Epithelial cell of proximal tubule (primary cell): ENCODE results near the gene TSPAN31. TPM values are rescaled to one million over a fixed set of nuclear protein-coding genes. Genes with fewer than 3 reads are reported as not detected.
"Not testable (repeated sequence)": the region's sequence is repeated elsewhere in the genome, so short reads cannot be mapped to it uniquely, and the experiment has no call there.

Experiments
- DNase-seq: peaks from one replicate; pipeline ENCODE4 v3.0.0-alpha.2; 2011; ENCODE audit warnings: low read depth
- H3K4me3 ChIP-seq: 2 replicates; pipeline ENCODE4 v1.5.1; 2011; ENCODE audit warnings: low read depth, mild to moderate bottlenecking, low read length
- total RNA-seq: library from RNA; depleted of rRNA; stranded (reverse); fragments of >200 nt; gene quantifications from 2 replicates; pipeline ENCODE4 v1.2.3, GENCODE V29; 2015
- TF ChIP-seq, protein P1 (sequence below): conservative IDR thresholded peaks from 2 replicates; pipeline ENCODE4 v1.5.1; 2012; ENCODE audit warnings: low read depth, mild to moderate bottlenecking, low read length

The TSPAN31 gene
- total RNA-seq, 1 donor from 2014 or later = 40.4 TPM

- H3K4me3 ChIP-seq = no peak overlapping the region
- DNase-seq = no peak
- TF ChIP-seq, protein P1, sequence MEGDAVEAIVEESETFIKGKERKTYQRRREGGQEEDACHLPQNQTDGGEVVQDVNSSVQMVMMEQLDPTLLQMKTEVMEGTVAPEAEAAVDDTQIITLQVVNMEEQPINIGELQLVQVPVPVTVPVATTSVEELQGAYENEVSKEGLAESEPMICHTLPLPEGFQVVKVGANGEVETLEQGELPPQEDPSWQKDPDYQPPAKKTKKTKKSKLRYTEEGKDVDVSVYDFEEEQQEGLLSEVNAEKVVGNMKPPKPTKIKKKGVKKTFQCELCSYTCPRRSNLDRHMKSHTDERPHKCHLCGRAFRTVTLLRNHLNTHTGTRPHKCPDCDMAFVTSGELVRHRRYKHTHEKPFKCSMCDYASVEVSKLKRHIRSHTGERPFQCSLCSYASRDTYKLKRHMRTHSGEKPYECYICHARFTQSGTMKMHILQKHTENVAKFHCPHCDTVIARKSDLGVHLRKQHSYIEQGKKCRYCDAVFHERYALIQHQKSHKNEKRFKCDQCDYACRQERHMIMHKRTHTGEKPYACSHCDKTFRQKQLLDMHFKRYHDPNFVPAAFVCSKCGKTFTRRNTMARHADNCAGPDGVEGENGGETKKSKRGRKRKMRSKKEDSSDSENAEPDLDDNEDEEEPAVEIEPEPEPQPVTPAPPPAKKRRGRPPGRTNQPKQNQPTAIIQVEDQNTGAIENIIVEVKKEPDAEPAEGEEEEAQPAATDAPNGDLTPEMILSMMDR = no peak
These were observed 26.8 kb upstream of the TSPAN31 start for GRCh38 chr12:57717846-57718640.

DNA sequence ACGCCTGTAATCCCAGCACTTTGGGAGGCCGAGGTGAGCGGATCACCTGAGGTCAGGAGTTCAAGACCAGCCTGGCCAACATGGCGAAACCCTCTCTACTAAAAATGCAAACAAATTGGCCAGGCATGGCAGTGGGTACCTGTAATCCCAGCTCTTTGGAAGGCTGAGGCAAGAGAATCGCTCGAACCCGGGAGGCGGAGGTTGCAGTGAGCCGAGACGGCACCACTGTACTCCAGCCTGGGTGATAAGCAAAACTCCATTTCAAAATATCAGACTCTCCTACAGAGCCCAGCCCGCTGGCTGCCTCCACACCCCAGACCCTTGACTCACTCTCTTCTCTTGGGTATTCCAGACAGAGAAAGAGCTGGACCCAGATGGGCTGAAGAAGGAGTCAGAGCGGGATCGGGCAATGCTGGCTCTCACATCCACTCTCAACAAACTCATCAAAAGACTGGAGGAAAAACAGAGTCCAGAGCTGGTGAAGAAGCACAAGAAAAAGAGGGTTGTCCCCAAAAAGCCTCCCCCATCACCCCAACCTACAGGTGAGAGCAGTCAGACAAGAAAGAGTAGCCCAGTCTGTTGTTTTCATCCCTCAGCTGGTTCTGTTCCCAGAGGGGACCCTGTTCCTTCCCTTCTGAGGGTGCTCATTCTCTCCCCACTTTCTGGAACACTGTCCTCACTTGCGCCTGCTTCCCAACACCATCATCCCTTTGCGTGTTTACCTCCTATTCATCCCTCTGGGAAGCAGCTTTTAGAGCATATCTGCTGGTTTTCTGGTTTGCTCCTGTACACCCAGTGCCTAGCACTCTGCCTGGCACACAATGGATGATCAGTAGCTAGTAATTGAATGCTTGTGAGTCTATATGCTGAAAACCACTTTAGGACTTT is 26.0 kb upstream of the TSPAN31 start:
- no peak overlapping the region for H3K4me3 ChIP-seq
- TF ChIP-seq, protein P1 = no peak
- no peak for DNase-seq

- no peak overlapping the region for H3K4me3 ChIP-seq
- TF ChIP-seq, protein P1 = no peak
- no peak for DNase-seq
These were observed 24.8 kb upstream of the TSPAN31 start for GRCh38 chr12:57719777-57720605.

- TF ChIP-seq, protein P1 = no peak
- no peak overlapping the region for H3K4me3 ChIP-seq
These were observed 23.9 kb upstream of the TSPAN31 start for GRCh38 chr12:57720606-57721595.

DNA sequence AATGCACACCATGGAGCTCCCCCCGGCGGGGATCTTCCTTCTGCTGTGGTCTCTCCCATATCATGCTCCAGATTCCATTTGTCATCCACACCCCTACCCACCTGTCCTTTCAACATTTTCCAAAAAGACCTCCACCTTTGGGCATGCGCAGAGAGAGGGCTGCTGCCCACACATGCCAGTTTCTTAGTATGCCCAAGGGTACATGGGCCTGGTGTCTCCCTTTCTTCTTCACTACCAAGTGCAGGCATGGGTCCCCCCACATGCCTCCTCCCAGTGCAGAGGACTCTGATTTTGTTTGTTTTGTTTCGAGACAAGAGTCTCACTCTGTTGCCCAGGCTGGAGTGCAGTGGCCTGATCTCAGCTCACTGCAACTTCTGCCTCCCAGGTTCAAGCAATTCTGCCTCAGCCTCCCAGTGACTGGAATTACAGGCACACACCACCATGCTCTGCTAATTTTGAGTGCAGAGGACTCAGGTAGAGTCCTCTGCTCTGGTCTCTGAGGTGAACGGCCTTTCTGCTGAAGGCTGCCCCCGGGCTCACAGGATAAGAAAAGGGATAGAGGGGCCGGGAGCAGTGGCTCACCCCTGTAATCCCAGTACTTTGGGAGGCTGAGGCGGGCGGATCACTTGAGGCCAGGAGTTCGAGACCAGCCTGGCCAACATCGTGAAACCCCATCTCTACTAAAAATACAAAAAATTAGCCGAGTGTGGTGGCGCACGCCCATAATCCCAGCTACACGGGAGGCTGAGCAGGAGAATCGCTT is 22.8 kb upstream of the TSPAN31 start:
- H3K4me3 ChIP-seq, DNase-seq: not testable (repeated sequence)

More at GRCh38 chr12:57720606-57721595, 23.9 kb upstream of the TSPAN31 start:
- DNase-seq = no peak

DNA sequence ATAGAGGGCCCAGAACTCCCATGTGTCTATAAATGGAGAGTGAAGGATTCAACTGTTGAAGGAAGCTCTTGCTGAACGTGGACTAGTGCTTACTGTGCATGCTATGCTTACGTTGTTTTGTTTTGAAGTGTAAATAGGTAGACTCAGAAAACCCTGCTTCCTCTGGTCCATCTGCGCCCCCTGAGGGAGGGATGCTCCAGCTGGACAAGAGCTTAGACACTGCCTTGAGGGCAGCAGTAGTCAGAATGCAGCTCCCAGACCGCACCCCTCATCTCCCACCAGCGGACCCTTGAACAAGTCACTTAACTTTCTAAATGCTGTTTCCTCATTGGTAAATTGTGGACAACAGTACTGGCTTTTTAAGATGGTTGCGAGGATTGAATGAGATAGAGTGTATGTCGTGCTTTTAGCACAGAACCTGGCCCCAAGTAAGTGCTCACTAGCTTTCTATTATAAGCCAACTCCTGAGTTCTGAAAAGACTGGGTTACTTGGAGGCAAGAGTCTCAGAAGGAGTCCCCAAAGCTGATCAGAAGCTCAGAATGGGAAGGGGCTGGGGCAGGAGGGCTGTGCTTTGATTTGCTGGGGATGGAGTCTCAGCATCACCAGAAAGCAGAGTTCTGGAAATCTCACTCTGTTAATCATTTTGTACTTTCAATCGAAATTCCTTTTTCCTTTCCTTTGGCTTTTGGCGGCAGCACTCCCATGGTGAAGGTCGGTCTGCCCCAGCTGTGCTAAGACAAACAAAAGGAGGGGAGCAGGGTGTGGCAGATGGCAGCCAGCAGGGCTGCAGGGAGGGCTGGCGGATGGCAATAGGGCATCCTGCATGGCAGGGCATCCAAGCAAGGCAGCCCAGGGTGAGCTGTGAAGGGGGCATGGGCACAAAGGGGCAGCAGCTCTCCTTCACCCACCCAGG is 21.9 kb upstream of the TSPAN31 start:
- no peak overlapping the region for H3K4me3 ChIP-seq
- no peak for DNase-seq
- TF ChIP-seq, protein P1 = no peak
